Esophagus (tissue), 2 donors: ENCODE data around the gene ROCK1. TPM values are rescaled to one million over a fixed set of nuclear protein-coding genes. Genes with fewer than 3 reads are reported as not detected.
"Not testable (repeated sequence)": the region's sequence is repeated elsewhere in the genome, so short reads cannot be mapped to it uniquely, and the experiment has no call there.

ENCODE experiments used
- H3K27ac ChIP-seq, 2 donors: one replicate each; pipeline ENCODE4 v1.5.1; 2013; ENCODE audit warnings: low read depth in 2 of 2, mild to moderate bottlenecking in 2 of 2, inconsistent platforms in 1 of 2, low read length in 1 of 2, moderate library complexity in 1 of 2
- H3K27me3 ChIP-seq, 2 donors: one replicate each; pipeline ENCODE4 v1.6.1; 2013; ENCODE audit warnings: low read length in 2 of 2, control low read depth in 1 of 2, mild to moderate bottlenecking in 1 of 2; ENCODE audit not compliant: insufficient read depth in 2 of 2, control insufficient read depth in 1 of 2
- H3K36me3 ChIP-seq, 2 donors: one replicate each; pipeline ENCODE4 v1.6.1; 2013; ENCODE audit warnings: low read length in 1 of 2; ENCODE audit not compliant: control insufficient read depth in 2 of 2, insufficient read depth in 2 of 2
- H3K4me1 ChIP-seq, 2 donors: one replicate each; pipeline ENCODE4 v1.6.1; 2013; ENCODE audit warnings: low read length in 1 of 2; ENCODE audit not compliant: control insufficient read depth in 2 of 2, insufficient read depth in 2 of 2
- H3K4me3 ChIP-seq, 2 donors: one replicate each; pipeline ENCODE4 v1.5.1; 2013; ENCODE audit warnings: low read length in 2 of 2, mild to moderate bottlenecking in 2 of 2, low read depth in 1 of 2, moderate library complexity in 1 of 2
- H3K9me3 ChIP-seq, 2 donors: one replicate each; pipeline ENCODE4 v1.6.1; 2013; ENCODE audit warnings: mild to moderate bottlenecking in 2 of 2, low read depth in 1 of 2, low read length in 1 of 2, moderate library complexity in 1 of 2; ENCODE audit not compliant: control insufficient read depth in 2 of 2, insufficient read depth in 1 of 2
- WGBS, 2 donors: extraction: QIAGEN DNeasy Blood & Tissue Kit; methylation state at CpG; one replicate each; pipeline ENCODE4 v1.1.7; 2013; 5-methylcytosine and 5-hydroxymethylcytosine counted together
- polyA plus RNA-seq, 2 donors: library from polyadenylated mRNA; stranded (reverse); fragments of 200-250 nt; gene quantifications; one replicate each; pipeline ENCODE4 v1.2.3, GENCODE V29; 2013
- donor health status: healthy with polysubstance abuse.
- donor health status: Bipolar disorder and iron deficiency.

The ROCK1 gene
- 1 to 10 TPM; 6.0 to 8.8 TPM for polyA plus RNA-seq

DNA sequence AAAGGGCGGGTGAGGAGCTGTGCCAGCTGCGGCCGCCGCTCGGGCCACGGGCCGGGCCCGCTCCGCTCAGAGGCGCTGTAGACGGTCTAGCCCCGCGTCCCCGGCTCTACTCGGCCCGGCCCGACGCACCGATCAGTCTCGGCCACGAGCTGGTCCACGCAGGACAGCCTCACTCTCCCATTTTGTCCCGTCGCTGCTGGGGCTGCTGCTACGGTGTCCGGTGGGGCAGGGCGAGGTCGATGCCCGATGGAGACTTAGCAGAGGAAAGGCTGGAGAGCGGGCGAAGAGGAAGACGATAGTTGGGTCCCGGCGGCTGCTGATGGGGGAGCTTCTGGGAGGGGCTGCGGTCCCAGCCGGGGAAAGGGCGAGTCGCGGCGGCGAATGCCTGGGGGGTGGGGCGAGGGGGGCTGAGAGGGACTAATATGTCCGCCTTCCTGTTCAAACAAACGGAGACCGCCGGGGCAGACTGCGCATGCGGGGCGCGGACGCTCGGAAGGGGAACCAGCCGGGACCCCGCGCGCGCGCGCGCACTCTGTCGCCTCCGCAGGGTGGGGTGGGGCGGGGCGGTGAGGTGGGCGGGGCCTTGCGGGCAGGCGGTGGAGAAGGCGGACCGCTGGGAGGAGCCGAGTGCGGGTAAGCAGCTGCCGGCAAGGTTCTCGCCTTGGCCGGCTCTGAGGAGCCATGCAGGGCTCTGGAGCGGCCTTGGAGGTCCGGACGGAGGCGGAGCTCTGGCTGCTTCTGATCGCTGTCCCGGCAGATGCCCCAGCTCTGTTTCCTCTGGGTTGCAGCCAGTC, at the start of gene ROCK1:
Gene ROCK1 (minus strand): TSS at position 468 of the 794 bp plus-strand sequence. CDS start 903 bp downstream, outside the sequence.
- Histone ChIP-seq H3K27me3 (no peaks in the 10 kb centered on the region), H3K4me3 (peak within 1 kb of the TSS; percentile 71 to 96), H3K9me3 (no peaks in the 10 kb centered on the region), H3K27ac (peak within 1 kb of the TSS; percentile 95 to 99), H3K36me3 (no peaks in the 10 kb centered on the region), H3K4me1 (no peaks in the 10 kb centered on the region)
- WGBS, 2 donors, result 0 to 1% methylated on average over 57 to 80 of the region's 80 CpGs

GRCh38 chr18:21155443-21155842, 43.8 kb upstream of the ROCK1 start:
- Histone ChIP-seq H3K27ac (no peak overlapping the region), H3K36me3 (no peaks in the 10 kb centered on the region), H3K4me3 (no peak overlapping the region), H3K27me3 (no peaks in the 10 kb centered on the region), H3K4me1 (no peaks in the 10 kb centered on the region), H3K9me3 (peaks cover 10 to 12% of the 10 kb centered on the region in 2 donors)
- WGBS, 2 donors, result 94 to 95% methylated on average over 1 of the region's 1 CpG

GRCh38 chr18:21146016-21146415, 34.4 kb upstream of the ROCK1 start:
- Histone ChIP-seq H3K9me3 (peaks cover 0 to 2% of the 10 kb centered on the region in 2 donors), H3K27me3 (no peaks in the 10 kb centered on the region), H3K36me3 (no peaks in the 10 kb centered on the region), H3K4me3 (no peak overlapping the region), H3K27ac (no peak overlapping the region), H3K4me1 (no peaks in the 10 kb centered on the region)

DNA sequence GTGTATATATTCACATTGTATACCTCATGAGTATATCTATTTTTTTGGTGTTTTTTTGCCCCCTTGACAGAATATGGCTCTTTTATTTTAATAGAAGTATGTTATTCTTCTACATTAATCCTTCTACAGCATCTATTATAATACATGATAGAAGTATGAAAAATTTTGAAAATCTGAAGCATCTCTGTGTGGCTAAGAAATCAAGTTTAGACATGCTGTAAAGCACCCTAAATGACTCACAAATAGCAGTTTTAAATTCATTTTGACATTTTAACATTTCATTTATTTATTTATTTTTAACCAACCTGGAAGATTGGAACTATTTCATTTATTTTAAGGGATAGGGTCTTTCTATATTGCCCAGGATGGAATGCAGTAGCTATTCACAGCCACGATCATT, 33.8 kb upstream of the ROCK1 start:
- no peak overlapping the region for H3K27ac ChIP-seq
- H3K36me3 ChIP-seq, result no peaks in the 10 kb centered on the region
- H3K9me3 ChIP-seq, result peaks cover 0 to 2% of the 10 kb centered on the region in 2 donors
- no peaks in the 10 kb centered on the region for H3K27me3 ChIP-seq
- WGBS, 2 donors, result 81 to 88% methylated on average over 1 of the region's 1 CpG
- H3K4me3 ChIP-seq, result no peak overlapping the region
- no peaks in the 10 kb centered on the region for H3K4me1 ChIP-seq

- Histone ChIP-seq H3K27ac (no peak overlapping the region), H3K9me3 (no peaks in the 10 kb centered on the region), H3K4me1 (no peaks in the 10 kb centered on the region), H3K36me3 (no peaks in the 10 kb centered on the region), H3K4me3 (no peak overlapping the region), H3K27me3 (no peaks in the 10 kb centered on the region)
- 58 to 60% methylated on average over 5 of the region's 5 CpGs for WGBS, 2 donors
These were observed 30.2 kb upstream of the ROCK1 start for GRCh38 chr18:21141668-21142422.

GRCh38 chr18:21137719-21138488, 26.3 kb upstream of the ROCK1 start:
- H3K27ac ChIP-seq, H3K36me3 ChIP-seq, H3K9me3 ChIP-seq, H3K4me1 ChIP-seq, H3K27me3 ChIP-seq, H3K4me3 ChIP-seq: not testable (repeated sequence)
- WGBS, 2 donors, result 96% methylated on average over 41 of the region's 41 CpGs

- no peak overlapping the region for H3K4me3 ChIP-seq
- no peaks in the 10 kb centered on the region for H3K27me3 ChIP-seq
- H3K27ac ChIP-seq, result no peak overlapping the region
- H3K36me3 ChIP-seq, result no peaks in the 10 kb centered on the region
- no peaks in the 10 kb centered on the region for H3K9me3 ChIP-seq
- no peaks in the 10 kb centered on the region for H3K4me1 ChIP-seq
- WGBS, 2 donors, result 58% methylated on average over 3 of the region's 3 CpGs
These were observed 23.3 kb upstream of the ROCK1 start for GRCh38 chr18:21134895-21135294.

GRCh38 chr18:21132398-21132918, 20.8 kb upstream of the ROCK1 start:
- Histone ChIP-seq H3K27me3 (no peaks in the 10 kb centered on the region), H3K4me3 (no peak overlapping the region), H3K36me3 (no peaks in the 10 kb centered on the region), H3K27ac (no peak overlapping the region), H3K9me3 (no peaks in the 10 kb centered on the region), H3K4me1 (no peaks in the 10 kb centered on the region)
- 93 to 94% methylated on average over 24 to 27 of the region's 27 CpGs for WGBS, 2 donors

DNA sequence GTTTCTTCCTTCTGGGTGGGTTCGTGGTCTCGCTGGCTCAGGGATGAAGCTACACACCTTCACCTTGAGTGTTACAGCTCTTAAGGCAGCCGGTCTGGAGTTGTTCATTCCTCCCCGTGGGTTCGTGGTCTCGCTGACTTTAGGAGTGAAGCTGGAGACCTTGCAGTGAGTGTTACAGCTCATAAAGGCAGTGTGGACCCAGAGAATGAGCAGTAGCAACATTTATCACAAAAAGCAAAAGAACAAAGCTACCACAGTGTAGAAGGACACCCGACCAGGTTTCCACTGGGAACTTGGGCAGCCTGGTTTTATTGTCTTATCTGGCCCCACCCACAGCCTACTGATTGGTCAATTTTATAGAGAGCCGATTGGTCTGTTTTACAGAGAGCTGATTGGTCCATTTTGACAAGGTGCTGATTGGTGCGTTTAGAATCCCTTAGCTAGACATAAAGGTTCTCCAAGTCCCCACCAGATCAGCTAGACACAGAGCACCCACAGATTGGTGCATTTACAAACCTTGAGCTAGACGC, 20.1 kb upstream of the ROCK1 start:
- Histone ChIP-seq H3K27ac (no peak overlapping the region), H3K9me3 (no peaks in the 10 kb centered on the region)
- 93 to 96% methylated on average over 10 of the region's 10 CpGs for WGBS, 2 donors

More for the DNA sequence above, 20.1 kb upstream of the ROCK1 start:
- H3K4me1 ChIP-seq, result no peaks in the 10 kb centered on the region
- no peaks in the 10 kb centered on the region for H3K27me3 ChIP-seq
- H3K36me3 ChIP-seq, result no peaks in the 10 kb centered on the region
- H3K4me3 ChIP-seq, result no peak overlapping the region
